Ovary (tissue), 3 donors: ENCODE data around the gene SSX2IP.

Experiments
- CTCF ChIP-seq, 3 donors: fragments of 450-650 bp in 2 of 3; fragments of 200-600 bp in 1 of 3; IDR thresholded peaks; one replicate each; pipeline versions ENCODE4 v1.5.1 to v1.8.0; 2016 to 2022; ENCODE audit warnings: antibody characterized with exemption in 3 of 3, mild to moderate bottlenecking in 1 of 3
- EP300 ChIP-seq: sonication (generic); formaldehyde crosslinking; IDR thresholded peaks from one replicate; pipeline ENCODE4 v1.6.1; 2017; ENCODE audit warnings: antibody characterized with exemption
- POLR2A ChIP-seq: fragments of 450-650 bp; IDR thresholded peaks from one replicate; pipeline ENCODE4 v1.6.1; 2017; ENCODE audit warnings: antibody characterized with exemption, mild to moderate bottlenecking, moderate library complexity
- donor health status: DM: no; HTN: no; CAD: no.

- no peak for TF ChIP-seq POLR2A
- TF ChIP-seq CTCF (IDR thresholded peaks at IDR 0.05): no peak
- TF ChIP-seq EP300: no peak
Observed at GRCh38 chr1:84613026-84613425, 77.2 kb downstream of the SSX2IP start.
